ENCODE measurements around the gene NYAP2.

Gene NYAP2

GRCh38 chr2:225637259-225637658 is 237.7 kb downstream of the NYAP2 start:
- no peak for DNase-seq

DNA sequence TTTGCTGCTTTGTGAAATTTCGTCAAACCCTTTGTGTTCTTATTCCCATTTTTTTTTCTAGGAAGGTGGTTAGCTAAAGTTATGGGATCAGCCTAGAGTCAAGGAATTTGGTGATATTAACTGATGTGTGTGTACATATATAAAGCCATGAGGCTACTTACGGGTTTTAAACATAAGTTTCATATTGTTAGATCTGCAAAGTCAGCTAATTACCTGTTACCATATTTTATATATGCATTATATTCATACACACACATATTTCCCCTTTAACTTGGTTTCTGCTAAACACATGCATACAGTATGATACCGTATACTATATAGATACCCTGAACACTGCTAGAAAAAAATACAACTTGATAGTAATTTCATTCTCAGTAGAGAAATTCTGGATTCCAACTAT is 241.0 kb downstream of the NYAP2 start:
- no peak for DNase-seq

DNA sequence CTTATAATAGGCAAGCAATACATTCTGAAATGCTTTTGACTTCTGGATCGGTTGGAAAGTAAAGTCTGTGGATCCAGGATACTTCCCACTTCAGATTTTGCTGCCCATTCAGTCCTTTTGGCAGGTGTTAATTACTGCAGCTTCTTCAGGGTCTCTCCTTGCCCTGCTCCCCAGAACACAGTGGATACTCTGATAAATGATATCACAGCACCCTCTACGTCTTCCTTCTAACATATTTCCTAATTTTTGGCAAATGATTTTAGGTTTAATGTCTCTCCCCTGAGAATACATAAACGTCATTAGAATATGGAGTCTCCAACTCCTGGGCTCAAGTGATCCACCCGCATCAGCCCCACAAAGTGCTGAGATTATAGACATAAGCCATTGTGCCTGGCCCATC is 249.8 kb downstream of the NYAP2 start:
- DNase-seq, result no peak

- no peak for DNase-seq
These were observed 250.5 kb downstream of the NYAP2 start for GRCh38 chr2:225650041-225650440.

DNA sequence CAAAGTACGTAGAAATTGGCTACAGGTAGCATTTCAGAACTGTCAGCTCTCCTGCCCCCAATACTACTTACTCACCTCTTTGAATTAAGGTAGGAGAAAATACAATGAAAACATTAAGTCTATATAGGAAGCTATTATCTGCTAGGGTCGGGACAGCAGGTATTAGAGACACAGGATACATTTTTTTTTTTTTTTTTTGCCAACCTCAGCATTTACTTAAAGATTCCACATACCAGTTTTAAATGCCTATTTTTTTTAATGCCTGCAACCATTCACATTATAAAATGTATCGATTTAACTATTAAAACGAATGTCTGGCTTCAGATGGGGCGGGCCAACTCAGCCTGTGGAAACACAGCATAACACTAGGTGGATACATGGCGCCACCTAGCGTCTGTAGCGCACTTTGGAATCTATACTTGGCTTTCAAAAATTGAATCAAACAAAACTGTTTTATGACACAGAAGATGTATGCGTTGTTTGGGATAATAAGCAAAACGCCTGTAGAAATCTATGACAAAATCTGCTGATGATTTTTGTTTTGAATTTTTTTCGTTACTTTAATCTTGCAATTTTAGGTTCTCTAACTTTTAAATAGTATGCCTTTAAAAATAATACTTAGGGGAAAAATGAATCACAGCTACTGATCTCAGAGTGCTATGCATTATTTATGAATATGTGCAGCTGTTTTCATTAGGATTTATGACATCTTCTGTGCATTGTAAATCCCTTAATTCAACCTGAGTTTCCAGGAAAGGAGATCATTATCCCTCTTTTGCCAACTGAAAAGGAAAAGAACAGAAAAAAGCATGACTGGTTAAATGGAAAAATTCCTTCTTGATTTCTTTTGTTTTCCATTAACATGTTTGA is 261.0 kb downstream of the NYAP2 start:
- DNase-seq, result peak; percentile 81

DNA sequence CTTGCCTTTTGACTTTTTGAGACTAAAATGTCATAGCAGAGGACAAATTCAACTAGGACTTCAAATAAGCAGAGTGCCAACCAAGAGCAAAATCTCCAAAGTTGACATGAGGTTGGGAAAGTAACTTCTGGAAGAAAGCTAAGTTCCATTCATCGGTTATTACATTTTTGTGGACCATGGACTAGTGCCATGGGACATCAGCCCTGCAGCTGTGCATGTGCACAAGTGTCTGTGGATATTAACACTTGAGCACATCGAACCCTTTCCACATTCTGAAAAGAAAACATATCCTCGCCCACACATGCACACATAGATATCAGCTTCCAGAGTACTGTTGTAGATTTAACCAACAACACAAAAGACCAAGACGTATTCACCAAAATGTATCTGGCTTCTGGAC is 262.6 kb downstream of the NYAP2 start:
- DNase-seq, result no peak

GRCh38 chr2:225667445-225667844 is 267.9 kb downstream of the NYAP2 start:
- DNase-seq, result no peak

DNA sequence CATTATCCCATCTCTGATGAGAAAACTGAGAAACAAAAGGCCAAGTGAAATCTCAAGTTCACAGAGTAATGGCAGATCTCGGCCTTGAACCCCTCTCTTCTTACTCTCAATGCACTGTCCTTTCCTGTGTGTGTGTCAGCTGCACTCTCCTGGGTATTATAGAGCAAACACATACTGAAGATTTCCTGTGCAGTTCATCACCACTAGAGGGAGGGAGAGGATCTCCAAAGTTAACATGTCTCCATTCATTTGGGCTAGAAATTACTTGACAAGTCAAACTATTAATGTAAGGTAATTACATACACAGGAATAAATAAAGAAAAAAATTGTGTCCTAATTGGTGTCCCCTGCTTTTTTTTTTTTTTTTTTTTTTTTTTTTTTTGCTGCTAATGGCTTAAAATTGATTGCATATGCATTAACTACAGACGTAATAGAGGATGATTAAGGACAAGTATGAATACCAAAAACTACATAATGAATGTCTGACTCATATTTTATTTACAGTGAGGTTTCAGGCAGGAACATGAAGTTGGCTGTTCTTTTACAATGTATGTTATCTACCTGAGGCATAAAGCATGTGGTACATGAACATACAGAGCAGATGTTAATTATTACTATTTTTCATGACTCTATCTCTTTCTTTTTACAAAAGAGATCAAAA is 269.2 kb downstream of the NYAP2 start:
- DNase-seq, result peak; percentile 48

- DNase-seq, result peak; percentile 20
These were observed 270.8 kb downstream of the NYAP2 start for GRCh38 chr2:225670111-225670974.

GRCh38 chr2:225678792-225679191 is 279.3 kb downstream of the NYAP2 start:
- no peak for DNase-seq

GRCh38 chr2:225683258-225683657 is 283.7 kb downstream of the NYAP2 start:
- DNase-seq, result no peak

GRCh38 chr2:225690153-225690552 is 290.6 kb downstream of the NYAP2 start:
- no peak for DNase-seq

DNA sequence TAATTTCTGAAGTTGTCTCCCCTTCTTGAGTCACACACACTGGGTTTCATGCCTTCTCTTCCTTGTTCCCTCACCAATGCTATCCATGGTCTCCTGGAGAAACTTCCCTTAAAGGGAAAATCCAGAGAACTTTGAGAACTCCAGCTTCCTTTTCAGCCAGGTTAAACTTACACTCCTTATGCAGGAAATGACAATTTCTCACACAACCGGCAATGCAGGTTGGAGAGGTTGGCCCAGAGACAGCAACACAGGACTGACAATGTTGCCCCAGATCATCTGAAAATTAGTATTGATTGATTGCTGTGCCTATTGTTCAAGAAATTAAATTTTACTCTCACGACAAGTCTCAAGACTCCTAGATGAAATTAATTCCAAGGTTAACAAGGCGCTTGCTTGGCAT is 292.2 kb downstream of the NYAP2 start:
- no peak for DNase-seq

DNA sequence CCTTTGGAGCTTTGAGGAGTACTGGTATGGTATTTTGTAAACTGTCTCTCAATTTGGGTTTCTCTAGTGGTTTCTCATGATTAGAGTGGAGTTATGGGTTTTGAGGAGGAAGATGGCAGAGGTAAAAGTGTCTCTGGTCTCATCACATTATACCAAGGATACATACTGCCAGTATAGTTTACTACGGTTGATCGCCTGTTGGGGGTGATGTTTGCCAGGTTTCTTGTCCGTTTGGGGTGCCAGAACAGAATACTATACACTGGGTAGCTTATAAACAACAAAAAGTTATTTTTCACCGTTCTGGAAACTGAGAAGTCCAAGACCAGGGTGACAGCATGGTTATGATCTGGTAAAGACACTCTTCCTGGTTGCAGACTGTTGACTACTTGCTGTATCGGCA is 293.7 kb downstream of the NYAP2 start:
- DNase-seq, result no peak

- DNase-seq, result no peak
These were observed 295.2 kb downstream of the NYAP2 start for GRCh38 chr2:225694664-225695063.

- no peak for DNase-seq
These were observed 298.4 kb downstream of the NYAP2 start for GRCh38 chr2:225697936-225698335.

Data from NCI-H510A treated with DMSO at 0.1 percent for 48 hours (cell line).